ENCODE data around the gene CHCHD1.
"Not testable (repeated sequence)": the region's sequence is repeated elsewhere in the genome, so short reads cannot be mapped to it uniquely, and the experiment has no call there.

Gene CHCHD1

DNA sequence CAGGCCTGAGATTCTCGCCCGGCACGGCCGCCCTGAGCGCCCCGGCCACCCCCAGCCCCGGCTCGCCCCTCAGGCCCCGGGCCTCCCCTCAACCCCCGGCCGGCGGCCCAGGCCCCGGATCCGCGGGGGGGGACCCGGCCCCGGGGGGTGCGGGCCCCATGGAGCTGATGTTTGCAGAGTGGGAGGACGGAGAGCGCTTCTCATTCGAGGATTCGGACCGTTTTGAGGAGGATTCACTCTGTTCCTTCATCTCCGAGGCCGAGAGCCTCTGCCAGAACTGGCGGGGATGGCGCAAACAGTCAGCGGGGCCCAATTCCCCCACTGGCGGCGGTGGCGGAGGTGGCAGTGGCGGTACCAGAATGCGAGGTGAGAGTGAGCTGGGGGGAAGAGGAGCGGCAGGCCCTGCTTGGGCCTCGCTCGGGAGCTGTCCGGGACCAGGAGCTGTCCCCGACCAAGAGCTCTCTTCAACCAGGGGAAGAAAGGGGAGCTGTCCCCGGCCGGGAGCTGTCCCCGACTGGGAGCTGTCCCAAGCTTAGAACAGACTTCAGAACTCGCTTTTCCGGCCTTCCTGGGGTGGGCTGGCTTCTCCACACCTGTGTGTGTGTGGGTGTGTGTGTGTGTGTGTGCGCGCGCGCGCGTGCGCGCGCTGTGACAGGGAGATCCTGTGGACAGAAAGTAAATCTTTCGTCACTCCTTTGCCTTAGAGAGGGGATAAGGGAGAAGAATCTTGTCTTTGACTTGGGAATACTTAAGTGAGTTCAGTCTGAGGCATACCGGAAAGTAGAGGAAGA is 4.1 kb downstream of the CHCHD1 start:
- peak; percentile 45 for DNase-seq (ENCODE audit: low read depth)
- peak overlapping the region; percentile 90 for H3K4me3 ChIP-seq (ENCODE audit: low read depth, low read length)
- TF ChIP-seq, protein P1, sequence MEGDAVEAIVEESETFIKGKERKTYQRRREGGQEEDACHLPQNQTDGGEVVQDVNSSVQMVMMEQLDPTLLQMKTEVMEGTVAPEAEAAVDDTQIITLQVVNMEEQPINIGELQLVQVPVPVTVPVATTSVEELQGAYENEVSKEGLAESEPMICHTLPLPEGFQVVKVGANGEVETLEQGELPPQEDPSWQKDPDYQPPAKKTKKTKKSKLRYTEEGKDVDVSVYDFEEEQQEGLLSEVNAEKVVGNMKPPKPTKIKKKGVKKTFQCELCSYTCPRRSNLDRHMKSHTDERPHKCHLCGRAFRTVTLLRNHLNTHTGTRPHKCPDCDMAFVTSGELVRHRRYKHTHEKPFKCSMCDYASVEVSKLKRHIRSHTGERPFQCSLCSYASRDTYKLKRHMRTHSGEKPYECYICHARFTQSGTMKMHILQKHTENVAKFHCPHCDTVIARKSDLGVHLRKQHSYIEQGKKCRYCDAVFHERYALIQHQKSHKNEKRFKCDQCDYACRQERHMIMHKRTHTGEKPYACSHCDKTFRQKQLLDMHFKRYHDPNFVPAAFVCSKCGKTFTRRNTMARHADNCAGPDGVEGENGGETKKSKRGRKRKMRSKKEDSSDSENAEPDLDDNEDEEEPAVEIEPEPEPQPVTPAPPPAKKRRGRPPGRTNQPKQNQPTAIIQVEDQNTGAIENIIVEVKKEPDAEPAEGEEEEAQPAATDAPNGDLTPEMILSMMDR (IDR thresholded peaks at IDR 0.05; ENCODE audit: insufficient read depth, low read depth, low read length, missing control alignments): no peak

DNA sequence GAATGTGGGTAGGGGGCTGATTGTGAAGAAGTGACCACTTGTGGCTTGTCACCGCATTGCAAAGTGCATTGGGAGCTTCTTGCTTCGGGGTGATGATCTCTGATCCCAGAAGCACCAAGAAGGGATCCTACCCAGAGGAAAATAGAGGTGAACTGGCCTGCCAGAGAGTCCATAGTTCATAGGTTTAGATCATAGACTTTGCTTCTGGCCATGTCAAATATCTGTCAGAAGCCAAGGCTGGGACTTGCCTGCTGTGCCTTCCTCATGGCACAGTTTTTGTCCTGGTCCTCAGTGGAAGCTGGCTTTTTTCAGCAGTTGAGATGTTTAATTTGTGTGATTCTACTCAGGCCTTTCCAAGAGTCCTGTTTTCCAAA is 4.7 kb downstream of the CHCHD1 start:
- TF ChIP-seq, protein P1 (IDR thresholded peaks at IDR 0.05; ENCODE audit: insufficient read depth, low read depth, low read length, missing control alignments): no peak
- H3K4me3 ChIP-seq (ENCODE audit: low read depth, low read length): peak overlapping the region; percentile 90
- DNase-seq (ENCODE audit: low read depth): no peak

DNA sequence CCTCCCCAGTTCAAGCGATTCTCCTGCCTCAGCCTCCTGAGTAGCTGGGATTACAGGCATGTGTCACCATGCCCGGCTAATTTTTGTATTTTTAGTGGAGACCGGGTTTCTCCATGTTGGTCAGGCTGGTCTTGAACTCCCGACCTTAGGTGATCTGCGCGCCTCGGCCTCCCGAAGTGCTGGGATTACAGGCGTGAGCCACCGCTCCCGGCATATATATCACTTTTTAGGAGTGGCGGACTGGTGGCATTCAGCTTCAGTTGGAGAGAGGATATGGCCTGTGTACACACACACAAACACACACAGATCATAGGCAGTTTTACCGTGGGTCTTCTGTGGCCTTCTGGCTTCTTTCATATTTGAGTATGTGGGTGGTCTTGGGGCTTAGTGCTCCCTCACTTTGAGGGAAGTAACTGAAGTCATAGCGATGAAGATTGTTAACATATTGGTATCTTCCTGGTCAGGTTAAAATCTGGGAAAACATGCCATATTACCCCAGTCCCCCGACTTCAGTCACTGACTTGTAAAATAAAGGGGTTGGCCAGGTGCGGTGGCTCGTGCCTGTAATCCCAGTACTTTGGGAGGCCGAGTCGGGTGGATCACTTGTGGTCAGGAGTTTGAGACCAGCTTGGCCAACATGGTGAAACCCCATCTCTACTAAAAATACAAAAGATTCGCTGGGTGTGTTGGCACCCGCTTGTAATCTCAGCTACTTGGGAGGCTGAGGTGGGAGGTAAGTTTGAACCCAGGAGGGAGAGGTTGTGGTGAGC is 5.4 kb downstream of the CHCHD1 start:
- not testable (repeated sequence) for H3K4me3 ChIP-seq (ENCODE audit: low read depth, low read length); DNase-seq (ENCODE audit: low read depth)

DNA sequence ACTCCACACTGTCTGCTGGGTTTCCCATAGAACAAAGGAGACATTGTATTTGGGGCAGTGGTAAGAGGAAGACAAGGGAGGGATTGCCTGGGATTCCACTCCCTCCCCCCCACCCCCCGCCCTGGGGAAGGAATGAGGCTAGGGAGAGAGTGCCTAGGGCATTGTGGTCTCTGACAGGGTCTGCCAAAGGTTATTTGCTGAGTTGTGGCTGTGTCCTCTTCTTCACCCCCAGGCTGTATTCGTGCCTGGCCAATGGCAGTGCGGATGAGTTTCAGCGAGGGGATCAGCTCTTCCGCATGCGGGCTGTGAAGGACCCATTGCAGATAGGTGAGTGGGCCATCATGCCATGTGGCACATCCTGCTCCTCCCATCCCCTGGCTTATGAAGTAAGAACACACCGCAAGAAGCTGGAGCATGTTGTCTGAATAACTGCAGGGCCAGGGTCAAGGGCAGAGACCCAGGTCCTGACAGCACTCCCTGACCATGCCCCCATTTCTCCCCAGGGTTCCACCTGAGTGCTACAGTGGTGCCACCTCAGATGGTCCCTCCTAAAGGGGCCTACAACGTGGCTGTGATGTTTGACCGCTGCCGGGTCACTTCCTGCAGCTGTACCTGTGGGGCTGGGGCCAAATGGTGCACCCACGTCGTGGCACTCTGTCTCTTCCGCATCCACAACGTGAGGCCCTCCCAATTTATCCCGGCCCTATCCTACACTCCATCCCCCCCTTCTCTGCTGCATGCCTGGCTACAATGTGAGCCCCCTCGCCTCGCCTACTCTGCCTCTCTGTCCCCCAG is 7.2 kb downstream of the CHCHD1 start:
- TF ChIP-seq, protein P1 (IDR thresholded peaks at IDR 0.05; ENCODE audit: insufficient read depth, low read depth, low read length, missing control alignments): no peak
- H3K4me3 ChIP-seq (ENCODE audit: low read depth, low read length): no peak overlapping the region
- no peak for DNase-seq (ENCODE audit: low read depth)

DNA sequence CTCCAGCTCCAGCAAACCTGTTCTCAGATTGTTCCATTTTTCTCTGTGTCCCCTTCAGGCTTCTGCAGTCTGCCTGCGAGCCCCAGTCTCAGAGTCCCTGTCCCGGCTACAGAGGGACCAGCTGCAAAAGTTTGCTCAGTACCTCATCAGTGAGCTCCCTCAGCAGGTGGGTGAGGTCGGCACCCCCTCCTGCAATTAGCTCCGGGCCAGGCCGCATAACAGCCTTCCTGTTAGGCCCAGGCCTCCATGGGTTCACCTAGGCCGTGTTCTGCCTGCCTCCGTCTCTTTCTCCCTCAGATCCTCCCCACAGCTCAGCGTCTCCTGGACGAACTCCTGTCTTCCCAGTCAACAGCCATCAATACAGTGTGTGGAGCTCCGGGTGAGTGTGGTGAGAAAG is 7.8 kb downstream of the CHCHD1 start:
- no peak overlapping the region for H3K4me3 ChIP-seq (ENCODE audit: low read depth, low read length)
- TF ChIP-seq, protein P1 (IDR thresholded peaks at IDR 0.05; ENCODE audit: insufficient read depth, low read depth, low read length, missing control alignments): no peak
- DNase-seq (ENCODE audit: low read depth): no peak

DNA sequence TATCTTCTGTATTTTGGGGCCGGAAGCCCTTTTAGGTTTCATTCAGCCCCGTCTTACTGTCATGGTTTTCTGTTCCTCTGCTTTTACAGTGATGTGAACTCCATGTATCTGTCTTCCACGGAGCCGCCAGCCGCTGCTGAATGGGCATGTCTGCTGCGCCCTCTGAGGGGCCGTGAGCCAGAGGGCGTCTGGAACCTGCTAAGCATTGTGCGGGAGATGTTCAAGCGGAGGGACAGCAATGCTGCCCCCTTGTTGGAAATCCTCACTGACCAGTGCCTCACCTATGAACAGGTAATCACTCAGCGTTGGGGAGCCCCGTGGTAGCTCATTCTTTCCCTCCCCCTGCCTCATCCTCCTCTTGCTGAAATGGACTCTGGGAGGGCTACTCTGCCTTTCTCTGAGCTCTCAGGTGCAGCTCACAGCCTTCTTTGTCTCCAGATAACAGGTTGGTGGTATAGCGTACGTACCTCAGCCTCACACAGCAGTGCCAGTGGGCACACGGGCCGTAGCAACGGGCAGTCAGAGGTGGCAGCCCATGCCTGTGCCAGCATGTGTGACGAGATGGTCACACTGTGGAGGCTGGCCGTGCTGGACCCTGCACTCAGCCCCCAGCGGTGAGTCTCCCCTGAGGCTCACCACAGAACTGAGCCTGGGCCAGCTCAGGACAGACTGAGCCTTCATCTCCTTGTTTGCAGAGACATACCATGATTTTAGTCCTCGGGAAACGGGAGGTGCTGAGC is 9.2 kb downstream of the CHCHD1 start:
- TF ChIP-seq, protein P1 (IDR thresholded peaks at IDR 0.05; ENCODE audit: insufficient read depth, low read depth, low read length, missing control alignments): no peak

More for the DNA sequence above, 9.2 kb downstream of the CHCHD1 start:
- no peak overlapping the region for H3K4me3 ChIP-seq (ENCODE audit: low read depth, low read length)
- DNase-seq (ENCODE audit: low read depth): no peak

Measured in GM12865 (cell line).